HG03442 (cell line): ENCODE results near the gene NDRG4.

ENCODE experiments used
- ATAC-seq: cut with Tn5 transposase; IDR thresholded peaks from one replicate; pipeline ENCODE4 v1.9.1; 2021; ENCODE audit warnings: mild to moderate bottlenecking, moderate library complexity; ENCODE audit not compliant: unreplicated experiment

The NDRG4 gene

DNA sequence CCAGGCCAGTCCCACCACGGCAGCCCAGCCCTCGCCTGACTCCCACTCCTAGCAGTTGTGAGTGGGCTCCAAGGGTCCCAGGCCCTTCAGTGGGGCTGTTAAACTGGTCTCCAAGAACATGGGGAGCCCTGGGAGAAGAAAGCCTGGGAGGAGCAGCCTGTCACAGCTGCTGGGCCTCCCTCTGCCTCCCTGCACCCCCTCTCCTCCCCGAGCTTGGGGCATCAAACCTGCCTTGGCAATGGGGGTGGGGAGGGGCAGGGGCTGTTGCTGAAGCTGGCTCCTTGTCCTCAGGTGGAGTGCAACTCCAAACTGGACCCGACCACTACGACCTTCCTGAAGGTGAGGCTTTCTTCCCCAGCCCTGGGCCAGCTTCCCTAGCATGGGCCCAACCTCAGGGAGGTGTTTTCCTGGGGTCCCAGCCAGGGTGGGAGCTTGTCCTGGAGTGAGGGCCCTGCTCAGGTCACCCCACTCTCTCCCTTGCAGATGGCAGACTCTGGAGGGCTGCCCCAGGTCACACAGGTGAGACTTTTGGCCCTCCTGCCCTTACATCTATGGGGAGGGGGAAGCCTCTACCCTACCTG is 8.8 kb downstream of the NDRG4 start:
- ATAC-seq = no peak

- no peak for ATAC-seq
Measured at GRCh38 chr16:58509256-58510096, 9.5 kb downstream of the NDRG4 start.

DNA sequence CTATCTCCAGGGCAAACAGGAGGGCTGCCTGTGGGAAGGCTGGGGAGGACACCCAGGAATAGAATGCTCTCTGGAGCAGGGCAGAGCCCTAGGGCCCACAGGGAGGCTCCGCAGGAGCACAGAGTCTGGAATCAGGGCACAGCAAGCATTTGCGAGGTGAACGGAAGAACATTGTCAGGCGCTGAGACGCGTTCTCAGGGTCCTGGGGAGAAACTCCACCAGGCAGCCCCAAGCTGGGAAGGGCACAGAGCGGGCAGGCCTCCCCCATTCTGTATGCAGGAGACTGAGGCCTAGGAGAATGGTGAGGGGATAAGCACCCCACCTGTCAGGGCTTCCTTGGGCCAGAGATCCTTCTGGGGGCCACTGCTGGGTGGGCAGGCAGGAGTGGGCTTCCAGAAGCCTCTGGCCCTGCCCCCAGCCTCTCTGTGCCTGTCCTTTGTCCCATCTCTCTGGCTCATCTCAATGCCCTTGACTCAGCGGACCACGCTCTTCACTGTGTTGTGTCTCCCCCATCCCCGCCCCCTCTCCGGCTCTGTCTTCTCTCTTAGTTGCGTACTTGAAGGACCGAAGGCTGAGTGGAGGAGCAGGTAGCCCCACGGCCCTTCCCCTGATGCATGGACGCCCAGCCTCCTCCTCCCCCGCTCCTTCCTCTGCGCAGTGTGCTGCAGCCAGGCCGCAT is 10.3 kb downstream of the NDRG4 start:
- no peak for ATAC-seq

DNA sequence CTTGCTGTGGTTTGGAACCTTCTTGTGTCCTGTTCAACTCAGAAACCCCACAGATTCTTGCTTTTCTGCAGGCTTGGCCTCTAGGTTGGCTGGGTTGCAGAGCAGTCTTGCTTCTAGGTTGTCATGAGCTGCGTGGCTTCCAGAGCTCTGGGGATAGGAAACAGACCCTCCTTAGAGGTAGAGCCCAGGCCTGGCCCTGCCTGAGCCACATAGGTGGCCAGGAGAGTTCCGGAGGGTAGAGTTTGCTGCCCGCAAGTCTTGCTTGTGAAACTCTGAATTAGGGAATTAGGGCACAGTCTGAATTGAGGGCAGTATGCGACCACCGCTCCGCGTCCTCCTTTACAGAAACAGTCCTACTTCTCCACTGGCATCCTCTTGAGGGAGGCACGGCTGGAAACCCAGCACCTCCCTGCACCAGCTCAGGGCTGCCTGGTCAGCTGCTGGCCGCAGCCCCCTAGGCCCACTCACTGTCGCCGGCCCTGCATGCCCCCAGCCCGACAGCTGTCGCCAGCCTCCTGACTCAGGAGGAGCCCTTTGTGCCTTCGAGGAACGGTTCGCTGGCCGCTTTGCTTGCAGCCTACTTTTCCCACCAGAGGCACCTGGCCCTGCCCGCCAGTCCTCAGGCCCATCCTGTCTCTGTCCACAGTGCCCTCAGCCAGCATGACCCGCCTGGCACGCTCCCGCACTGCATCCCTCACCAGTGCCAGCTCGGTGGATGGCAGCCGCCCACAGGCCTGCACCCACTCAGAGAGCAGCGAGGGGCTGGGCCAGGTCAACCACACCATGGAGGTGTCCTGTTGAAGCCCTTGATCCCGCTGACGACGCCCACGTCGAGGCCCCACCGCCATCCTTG is 11.1 kb downstream of the NDRG4 start:
- ATAC-seq = no peak

DNA sequence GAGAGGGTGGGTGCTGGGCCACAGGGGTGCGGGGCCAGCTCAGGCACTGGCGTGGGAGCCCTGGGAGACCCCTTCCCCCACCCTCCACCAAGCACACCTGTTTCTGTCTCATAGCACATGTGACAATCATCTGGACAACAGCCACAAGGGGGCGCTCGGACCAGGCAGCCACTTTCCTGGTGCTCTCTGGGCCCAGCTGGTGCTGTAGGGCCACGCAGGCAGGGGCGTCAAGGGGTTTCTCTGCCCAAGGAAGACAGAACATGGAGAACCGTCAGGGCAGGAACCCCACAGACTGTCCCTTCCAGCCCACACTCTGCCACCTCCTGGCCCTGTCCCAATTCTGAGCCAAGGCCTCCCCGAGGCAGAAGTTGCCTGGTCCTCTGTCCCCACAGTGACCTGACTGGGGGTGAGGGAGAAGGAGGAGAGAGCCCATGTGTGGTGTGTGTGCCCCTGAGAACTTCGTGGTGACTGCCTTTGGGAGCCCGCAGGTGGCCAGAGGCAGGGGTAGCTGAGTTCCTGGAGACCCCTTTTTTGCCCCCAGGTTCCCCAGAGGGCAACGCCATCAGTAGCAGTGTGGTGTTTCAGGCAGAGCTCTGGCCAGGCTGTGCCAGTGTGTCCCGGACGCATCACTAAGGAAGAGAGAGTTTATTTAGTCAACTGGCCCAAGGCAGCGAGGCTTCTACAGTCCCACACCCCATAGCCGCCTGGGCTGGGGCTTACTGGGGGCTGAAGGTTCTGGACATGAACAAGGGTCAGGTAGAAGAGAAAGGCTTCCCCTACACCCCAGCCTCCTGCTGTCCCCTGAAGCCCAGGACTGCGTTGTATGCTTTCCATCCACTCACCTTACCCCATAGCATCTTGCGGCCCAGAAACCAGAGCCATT is 12.2 kb downstream of the NDRG4 start:
- ATAC-seq = peak; percentile 27

DNA sequence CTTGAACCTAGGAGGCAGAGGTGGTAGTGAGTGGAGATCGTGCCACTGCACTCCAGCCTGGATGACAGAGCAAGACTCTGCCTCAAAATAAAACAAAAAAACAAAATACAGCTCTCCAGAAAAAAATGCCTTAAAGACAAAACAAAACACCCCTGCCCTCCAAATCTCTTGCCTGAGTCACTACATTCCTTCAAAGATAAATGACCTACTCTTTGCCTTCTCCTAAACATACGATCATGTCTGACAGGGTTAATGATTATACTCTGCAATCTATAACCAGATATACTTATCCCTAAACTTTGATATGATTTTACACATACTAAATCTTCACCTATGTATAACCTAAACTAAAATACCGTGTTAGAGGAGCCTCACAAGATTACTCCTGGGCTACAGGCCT is 13.9 kb downstream of the NDRG4 start:
- no peak for ATAC-seq

DNA sequence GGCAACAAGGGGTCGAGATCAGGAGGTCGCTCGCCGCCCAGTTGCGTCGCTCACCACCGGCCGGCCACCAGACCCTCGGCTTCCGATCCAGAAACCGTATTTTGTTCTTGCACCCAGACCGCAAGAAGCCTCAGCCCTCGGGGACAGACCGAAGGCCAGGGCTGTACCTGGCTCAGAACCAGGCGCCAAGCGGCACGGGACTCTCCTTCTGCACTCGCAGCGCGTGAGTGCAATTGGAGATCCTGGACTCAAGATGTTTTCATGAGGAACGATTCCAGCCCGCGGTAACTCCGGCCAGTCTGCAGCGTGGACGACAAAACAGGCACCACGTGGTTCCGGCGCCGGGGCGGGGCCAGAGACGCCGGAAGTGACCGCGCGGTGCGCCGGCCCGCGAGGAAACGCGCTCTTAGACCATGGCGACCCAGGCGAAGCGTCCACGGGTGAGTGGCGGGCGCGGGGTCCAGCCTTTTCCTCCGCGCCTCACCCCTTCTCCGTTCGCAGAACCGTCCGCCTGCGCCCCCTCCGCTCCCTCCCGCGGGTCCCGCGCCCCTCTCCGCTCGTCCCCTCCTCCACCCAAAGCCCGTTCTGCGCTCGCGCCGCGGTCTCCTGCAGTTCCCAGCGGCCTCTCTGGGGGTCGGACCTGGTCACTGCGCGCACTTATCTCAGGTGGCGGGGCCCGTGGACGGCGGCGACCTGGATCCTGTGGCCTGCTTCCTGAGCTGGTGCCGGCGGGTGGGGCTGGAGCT is 15.4 kb downstream of the NDRG4 start, which contains the start of gene SETD6:
Gene SETD6, plus strand, starts transcription at position 393 of the 746 bp plus-strand sequence. Its CDS starts 21 bp downstream, at position 414.
- peak; percentile 77 for ATAC-seq

DNA sequence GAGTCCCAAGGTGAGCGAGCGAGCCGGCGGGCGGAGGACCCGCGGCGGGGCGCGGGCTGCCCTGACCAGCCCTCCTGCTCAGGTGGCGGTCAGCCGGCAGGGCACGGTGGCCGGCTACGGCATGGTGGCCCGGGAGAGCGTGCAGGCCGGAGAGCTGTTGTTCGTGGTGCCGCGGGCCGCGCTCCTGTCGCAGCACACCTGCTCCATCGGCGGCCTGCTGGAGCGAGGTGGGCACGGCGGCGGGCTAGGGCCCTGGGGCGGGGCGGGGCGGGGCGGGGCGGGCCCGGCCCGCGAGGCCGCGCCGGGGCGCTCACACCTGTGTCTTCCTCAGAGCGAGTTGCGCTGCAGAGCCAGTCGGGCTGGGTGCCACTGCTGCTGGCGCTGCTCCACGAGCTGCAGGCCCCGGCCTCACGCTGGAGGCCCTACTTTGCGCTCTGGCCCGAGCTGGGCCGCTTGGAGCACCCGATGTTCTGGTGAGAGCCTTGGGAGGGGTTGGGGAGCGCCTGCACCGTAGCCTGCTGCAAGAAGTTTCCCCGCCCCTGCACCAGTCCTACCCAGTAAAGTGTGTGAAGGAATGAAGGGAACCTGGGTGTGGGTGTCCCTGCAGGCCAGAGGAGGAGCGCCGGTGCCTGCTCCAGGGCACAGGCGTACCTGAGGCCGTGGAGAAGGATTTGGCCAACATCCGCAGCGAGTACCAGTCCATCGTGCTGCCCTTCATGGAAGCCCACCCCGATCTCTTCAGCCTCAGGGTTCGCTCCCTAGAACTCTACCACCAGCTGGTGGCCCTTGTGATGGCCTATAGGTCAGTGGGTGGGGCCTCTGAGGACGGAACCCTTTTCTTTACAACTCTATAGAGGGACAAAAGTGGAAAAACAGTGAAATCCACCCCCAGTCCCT is 16.2 kb downstream of the NDRG4 start:
- peak; percentile 33 for ATAC-seq

DNA sequence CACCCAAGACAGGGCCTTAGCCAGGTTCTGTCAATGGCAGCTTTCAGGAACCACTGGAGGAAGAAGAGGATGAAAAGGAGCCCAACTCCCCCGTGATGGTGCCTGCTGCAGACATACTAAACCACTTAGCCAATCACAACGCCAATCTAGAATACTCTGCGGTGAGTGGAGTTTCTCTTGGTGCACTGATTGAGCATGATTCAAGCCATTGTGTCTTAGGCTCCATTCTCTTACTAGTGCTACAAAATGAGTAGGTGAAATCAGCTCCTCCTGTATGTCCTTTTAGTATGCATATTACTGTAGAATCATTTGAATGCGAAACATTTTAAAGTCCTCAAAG is 16.8 kb downstream of the NDRG4 start:
- no peak for ATAC-seq

DNA sequence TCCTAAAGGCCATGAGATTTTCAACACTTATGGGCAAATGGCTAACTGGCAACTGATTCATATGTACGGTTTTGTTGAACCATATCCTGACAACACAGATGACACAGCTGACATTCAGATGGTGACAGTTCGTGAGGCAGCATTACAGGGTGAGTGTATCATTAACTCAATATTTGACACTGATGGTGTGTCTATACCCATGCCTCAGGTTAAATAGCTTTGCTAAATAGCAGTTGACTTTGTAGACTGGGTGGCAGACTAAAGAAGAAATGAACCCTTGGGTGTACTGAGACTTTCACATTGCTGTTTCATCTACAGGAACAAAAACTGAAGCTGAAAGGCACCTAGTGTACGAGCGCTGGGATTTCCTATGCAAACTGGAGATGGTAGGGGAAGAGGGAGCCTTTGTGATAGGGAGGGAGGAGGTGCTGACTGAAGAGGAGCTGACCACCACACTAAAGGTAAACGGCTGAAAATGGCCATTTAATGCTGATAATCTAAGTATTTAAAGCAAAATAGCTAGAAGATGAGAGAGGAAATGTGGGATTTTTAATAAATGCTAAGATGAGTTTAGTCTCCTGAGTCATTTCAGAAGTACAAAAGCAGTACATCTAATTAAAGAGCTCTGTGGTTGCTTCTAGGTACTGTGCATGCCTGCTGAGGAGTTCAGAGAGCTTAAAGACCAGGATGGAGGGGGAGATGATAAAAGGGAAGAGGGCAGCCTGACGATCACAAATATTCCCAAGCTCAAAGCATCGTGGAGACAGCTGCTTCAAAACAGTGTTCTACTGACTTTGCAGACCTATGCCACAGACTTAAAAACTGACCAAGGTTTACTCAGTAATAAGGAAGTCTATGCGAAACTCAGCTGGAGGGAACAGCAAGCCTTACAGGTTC is 18.4 kb downstream of the NDRG4 start:
- peak; percentile 32 for ATAC-seq

DNA sequence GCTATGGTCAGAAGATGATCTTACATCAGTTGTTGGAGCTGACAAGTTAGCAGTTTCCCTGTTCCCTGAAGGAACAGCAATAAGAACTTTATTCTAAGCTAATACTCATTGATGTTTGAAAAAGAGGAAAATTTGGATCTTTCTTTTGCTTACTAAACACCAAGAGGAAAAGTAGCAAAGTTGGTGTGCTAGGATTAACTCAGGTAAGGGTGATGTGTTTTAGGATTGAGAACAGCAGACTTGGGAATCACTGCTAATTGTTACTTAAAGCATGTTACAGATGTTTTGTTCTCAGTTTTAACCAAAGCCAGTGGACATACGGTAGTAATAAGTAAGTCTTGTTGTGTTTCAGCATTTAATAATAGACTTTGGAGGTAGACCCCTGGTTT is 19.0 kb downstream of the NDRG4 start:
- no peak for ATAC-seq

DNA sequence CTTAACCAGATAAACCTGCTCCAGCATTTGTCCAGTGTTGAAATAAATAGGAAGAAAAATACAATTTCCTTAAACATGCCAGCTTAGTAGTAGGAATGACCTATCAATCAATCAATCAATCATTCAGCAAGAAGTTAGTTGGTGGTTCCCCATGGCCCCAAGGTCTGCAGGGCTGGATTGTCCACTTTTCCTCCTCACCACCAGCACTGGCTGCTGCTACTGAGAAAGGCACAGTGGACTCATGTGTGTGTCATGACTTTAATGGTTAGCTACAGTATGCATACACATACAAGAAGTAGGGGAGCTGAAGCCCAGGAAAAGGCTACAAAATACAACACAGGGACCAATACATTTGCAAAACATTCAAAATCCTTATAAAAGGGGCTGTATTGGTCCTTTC is 19.8 kb downstream of the NDRG4 start:
- no peak for ATAC-seq

GRCh38 chr16:58530179-58530578 is 30.2 kb downstream of the NDRG4 start:
- no peak for ATAC-seq

- no peak for ATAC-seq
Measured at GRCh38 chr16:58532414-58532813, 32.5 kb downstream of the NDRG4 start.

DNA sequence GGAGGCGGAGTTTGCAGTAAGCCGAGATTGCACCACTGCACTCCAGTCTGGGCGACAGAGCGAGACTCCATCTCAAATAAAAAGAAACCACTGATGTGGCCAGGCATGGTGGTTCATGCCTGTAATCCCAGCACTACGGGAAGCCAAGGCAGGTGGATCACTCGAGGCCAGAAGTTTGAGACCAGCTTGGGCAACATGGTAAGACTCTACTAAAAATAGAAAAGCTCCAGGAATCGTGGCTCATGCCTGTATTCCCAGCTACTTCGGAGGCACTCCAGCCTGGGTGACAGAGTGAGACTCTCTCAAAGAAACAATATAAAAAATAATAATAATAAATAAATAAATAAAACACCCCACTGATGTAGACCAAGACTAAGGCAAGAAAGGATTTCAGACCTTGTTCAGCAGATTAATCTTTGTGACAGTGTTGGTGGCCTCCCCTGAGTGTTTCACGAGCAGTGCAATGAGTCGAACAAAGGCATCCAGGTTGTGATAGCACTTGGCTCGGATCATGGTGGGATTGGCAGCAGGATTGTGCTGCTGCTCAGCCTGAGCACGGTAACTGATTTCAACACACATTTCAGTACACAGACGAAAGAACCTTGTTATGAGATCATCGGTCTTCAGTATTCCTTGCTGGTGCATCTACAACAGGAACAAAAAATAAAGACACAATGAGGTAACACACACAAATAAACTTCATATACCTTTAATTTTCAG is 34.0 kb downstream of the NDRG4 start:
- ATAC-seq = no peak

DNA sequence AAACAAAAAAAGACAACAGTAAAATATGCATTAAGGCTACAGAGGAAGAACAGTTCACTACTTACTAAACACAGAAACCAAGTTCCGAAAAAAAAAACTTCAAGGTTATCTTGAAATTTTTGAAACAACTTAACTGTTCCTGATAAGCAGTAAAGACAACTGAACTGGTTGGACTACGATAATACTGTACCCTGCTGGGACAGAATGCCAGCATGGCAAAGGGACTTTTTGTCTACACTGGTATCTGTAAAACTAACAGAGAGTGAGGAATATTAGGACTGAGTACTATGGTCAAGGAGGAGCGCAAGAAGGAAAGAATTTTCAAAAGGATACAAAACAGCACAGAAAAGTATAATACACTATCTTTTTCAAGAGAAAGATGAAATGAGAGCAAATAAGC is 35.2 kb downstream of the NDRG4 start:
- ATAC-seq = no peak

GRCh38 chr16:58536278-58536677 is 36.3 kb downstream of the NDRG4 start:
- ATAC-seq = no peak
